Measurements from ENCODE around the gene SHISAL2A.

Gene SHISAL2A

GRCh38 chr1:52621950-52622349, 11.0 kb upstream of the SHISAL2A start:
- no peak for DNase-seq

- no peak for DNase-seq
Measured at GRCh38 chr1:52623812-52624211, 9.2 kb upstream of the SHISAL2A start.

- no peak for DNase-seq
Measured at GRCh38 chr1:52627028-52627427, 5.9 kb upstream of the SHISAL2A start.

GRCh38 chr1:52628614-52629324, 4.2 kb upstream of the SHISAL2A start:
- no peak for DNase-seq

GRCh38 chr1:52629325-52629643, 3.7 kb upstream of the SHISAL2A start:
- no peak for DNase-seq

- no peak for DNase-seq
Measured at GRCh38 chr1:52629667-52630066, 3.3 kb upstream of the SHISAL2A start.

GRCh38 chr1:52631759-52632331, 1.1 kb upstream of the SHISAL2A start:
- no peak for DNase-seq

GRCh38 chr1:52633291-52633754, 355 bp downstream of the SHISAL2A start:
- no peak for DNase-seq

- no peak for DNase-seq
Measured at GRCh38 chr1:52634111-52634510, 1.1 kb downstream of the SHISAL2A start.

GRCh38 chr1:52635321-52636089, 2.5 kb downstream of the SHISAL2A start:
- no peak for DNase-seq

GRCh38 chr1:52636721-52637695, 4.0 kb downstream of the SHISAL2A start:
- DNase-seq = no peak

- no peak for DNase-seq
Measured at GRCh38 chr1:52637946-52638345, 5.0 kb downstream of the SHISAL2A start.

GRCh38 chr1:52640697-52641096, 7.7 kb downstream of the SHISAL2A start:
- no peak for DNase-seq

GRCh38 chr1:52641307-52641706, 8.3 kb downstream of the SHISAL2A start:
- no peak for DNase-seq

GRCh38 chr1:52645261-52645660, 12.3 kb downstream of the SHISAL2A start:
- DNase-seq = no peak

- no peak for DNase-seq
Measured at GRCh38 chr1:52651904-52652303, 18.9 kb downstream of the SHISAL2A start.

- no peak for DNase-seq
Measured at GRCh38 chr1:52653207-52653849, 20.4 kb downstream of the SHISAL2A start.

- no peak for DNase-seq
Measured at GRCh38 chr1:52654063-52654462, 21.1 kb downstream of the SHISAL2A start.

- DNase-seq = no peak
Measured at GRCh38 chr1:52657702-52658101, 24.7 kb downstream of the SHISAL2A start.

- no peak for DNase-seq
Measured at GRCh38 chr1:52658795-52659194, 25.8 kb downstream of the SHISAL2A start.

- no peak for DNase-seq
Measured at GRCh38 chr1:52659356-52659755, 26.4 kb downstream of the SHISAL2A start.
